Activated naive CD4-positive, alpha-beta T cell treated with anti-CD3 and anti-CD28 coated beads, Interleukin-2, amount 50 U/mL, for 72 hours (primary cell): Measurements from ENCODE around the gene CDK14. TPM values are rescaled to one million over a fixed set of nuclear protein-coding genes. Genes with fewer than 3 reads are reported as not detected.

Experiments
- ATAC-seq, 2 donors: fragments of 150-1000 bp; cut with Tn5 transposase; 2 replicates each; pipeline ENCODE4 v1.10.0; 2021; ENCODE audit warnings: mild to moderate bottlenecking in 2 of 2, moderate library complexity in 2 of 2
- DNase-seq, 2 donors: peaks; one replicate each; pipeline ENCODE4 v3.0.0; 2021 to 2022; ENCODE audit warnings: low spot score in 2 of 2
- H3K27ac Mint-ChIP-seq, 2 donors: one replicate each; pipeline ENCODE4 v1.8.0; 2022; ENCODE audit warnings: mild to moderate bottlenecking in 2 of 2, mixed read lengths in 2 of 2
- H3K36me3 Mint-ChIP-seq, 2 donors: one replicate each; pipeline ENCODE4 v1.8.0; 2022; ENCODE audit warnings: mixed read lengths in 2 of 2
- H3K9me3 Mint-ChIP-seq, 2 donors: one replicate each; pipeline ENCODE4 v1.8.0; 2022; ENCODE audit warnings: mixed read lengths in 2 of 2
- total RNA-seq, 2 donors: library from RNA; stranded (reverse); gene quantifications; one replicate each; pipeline ENCODE4 v1.2.3, GENCODE V29; 2022

The CDK14 gene
- total RNA-seq, 2 donors from 2014 or later, result 0.05 to 0.80 TPM

GRCh38 chr7:90657481-90657880 lies 61.4 kb downstream of the CDK14 start:
- H3K36me3 Mint-ChIP-seq, result no peaks in the 10 kb centered on the region
- H3K27ac Mint-ChIP-seq, result no peak overlapping the region
- DNase-seq (no peak), ATAC-seq (no peak)
- peaks cover 0 to 4% of the 10 kb centered on the region in 2 donors for H3K9me3 Mint-ChIP-seq

- Mint-ChIP-seq H3K27ac (no peak overlapping the region), H3K9me3 (peaks cover 0 to 4% of the 10 kb centered on the region in 2 donors), H3K36me3 (no peaks in the 10 kb centered on the region)
- no peak for ATAC-seq
- DNase-seq, result no peak
These were observed 64.0 kb downstream of the CDK14 start for GRCh38 chr7:90660100-90660499.

GRCh38 chr7:90660819-90661218 lies 64.7 kb downstream of the CDK14 start:
- peaks cover 0 to 4% of the 10 kb centered on the region in 2 donors for H3K9me3 Mint-ChIP-seq
- no peaks in the 10 kb centered on the region for H3K36me3 Mint-ChIP-seq
- DNase-seq (no peak), ATAC-seq (no peak)
- no peak overlapping the region for H3K27ac Mint-ChIP-seq

GRCh38 chr7:90661290-90662151 lies 65.4 kb downstream of the CDK14 start:
- ATAC-seq, result no peak
- H3K36me3 Mint-ChIP-seq, result no peaks in the 10 kb centered on the region
- peaks cover 0 to 4% of the 10 kb centered on the region in 2 donors for H3K9me3 Mint-ChIP-seq

GRCh38 chr7:90663176-90663575 lies 67.1 kb downstream of the CDK14 start:
- H3K27ac Mint-ChIP-seq, result no peak overlapping the region
- ATAC-seq (no peak), DNase-seq (no peak)
- no peaks in the 10 kb centered on the region for H3K36me3 Mint-ChIP-seq
- H3K9me3 Mint-ChIP-seq, result no peaks in the 10 kb centered on the region

More at GRCh38 chr7:90661290-90662151, 65.4 kb downstream of the CDK14 start:
- no peak overlapping the region for H3K27ac Mint-ChIP-seq
- no peak for DNase-seq

- no peak overlapping the region for H3K27ac Mint-ChIP-seq
- DNase-seq (no peak), ATAC-seq (no peak)
- no peaks in the 10 kb centered on the region for H3K36me3 Mint-ChIP-seq
- no peaks in the 10 kb centered on the region for H3K9me3 Mint-ChIP-seq
These were observed 70.1 kb downstream of the CDK14 start for GRCh38 chr7:90666186-90666585.

- H3K27ac Mint-ChIP-seq, result no peak overlapping the region
- ATAC-seq, result no peak
- H3K9me3 Mint-ChIP-seq, result no peaks in the 10 kb centered on the region
- no peaks in the 10 kb centered on the region for H3K36me3 Mint-ChIP-seq
- DNase-seq, result no peak
These were observed 72.9 kb downstream of the CDK14 start for GRCh38 chr7:90668992-90669391.

GRCh38 chr7:90669492-90669891 lies 73.4 kb downstream of the CDK14 start:
- H3K36me3 Mint-ChIP-seq, result no peaks in the 10 kb centered on the region
- no peak for ATAC-seq
- H3K27ac Mint-ChIP-seq, result no peak overlapping the region
- H3K9me3 Mint-ChIP-seq, result no peaks in the 10 kb centered on the region
- no peak for DNase-seq

GRCh38 chr7:90671571-90671970 lies 75.5 kb downstream of the CDK14 start:
- H3K36me3 Mint-ChIP-seq, result no peaks in the 10 kb centered on the region
- peaks cover 0 to 5% of the 10 kb centered on the region in 2 donors for H3K9me3 Mint-ChIP-seq
- no peak for ATAC-seq
- no peak overlapping the region for H3K27ac Mint-ChIP-seq
- no peak for DNase-seq

- no peak for ATAC-seq
- Mint-ChIP-seq H3K27ac (no peak overlapping the region), H3K36me3 (no peaks in the 10 kb centered on the region), H3K9me3 (peaks cover 0 to 5% of the 10 kb centered on the region in 2 donors)
- DNase-seq, result no peak
These were observed 76.1 kb downstream of the CDK14 start for GRCh38 chr7:90672210-90672609.

GRCh38 chr7:90674625-90675024 lies 78.5 kb downstream of the CDK14 start:
- ATAC-seq, result no peak
- H3K27ac Mint-ChIP-seq, result no peak overlapping the region
- H3K9me3 Mint-ChIP-seq, result peaks cover 0 to 5% of the 10 kb centered on the region in 2 donors
- no peaks in the 10 kb centered on the region for H3K36me3 Mint-ChIP-seq
- no peak for DNase-seq

GRCh38 chr7:90675982-90676381 lies 79.9 kb downstream of the CDK14 start:
- ATAC-seq, result no peak
- no peaks in the 10 kb centered on the region for H3K36me3 Mint-ChIP-seq

GRCh38 chr7:90677486-90678404 lies 81.6 kb downstream of the CDK14 start:
- no peak overlapping the region for H3K27ac Mint-ChIP-seq
- no peaks in the 10 kb centered on the region for H3K36me3 Mint-ChIP-seq
- peaks cover 0 to 5% of the 10 kb centered on the region in 2 donors for H3K9me3 Mint-ChIP-seq
- no peak for DNase-seq
- ATAC-seq, result no peak

More at GRCh38 chr7:90675982-90676381, 79.9 kb downstream of the CDK14 start:
- Mint-ChIP-seq H3K9me3 (peaks cover 0 to 5% of the 10 kb centered on the region in 2 donors), H3K27ac (no peak overlapping the region)
- DNase-seq, result no peak

GRCh38 chr7:90678986-90679385 lies 82.9 kb downstream of the CDK14 start:
- DNase-seq, result no peak
- H3K9me3 Mint-ChIP-seq, result peaks cover 0 to 5% of the 10 kb centered on the region in 2 donors
- no peak for ATAC-seq
- H3K36me3 Mint-ChIP-seq, result no peaks in the 10 kb centered on the region
- H3K27ac Mint-ChIP-seq, result no peak overlapping the region

GRCh38 chr7:90680484-90680883 lies 84.4 kb downstream of the CDK14 start:
- H3K36me3 Mint-ChIP-seq, result no peaks in the 10 kb centered on the region
- H3K27ac Mint-ChIP-seq, result no peak overlapping the region
- ATAC-seq, result no peak
- H3K9me3 Mint-ChIP-seq, result peaks cover 0 to 5% of the 10 kb centered on the region in 2 donors
- DNase-seq, result no peak

GRCh38 chr7:90681336-90682022 lies 85.4 kb downstream of the CDK14 start:
- Mint-ChIP-seq H3K9me3 (no peaks in the 10 kb centered on the region), H3K36me3 (no peaks in the 10 kb centered on the region), H3K27ac (no peak overlapping the region)
- DNase-seq, result no peak
- no peak for ATAC-seq

GRCh38 chr7:90686146-90686545 lies 90.0 kb downstream of the CDK14 start:
- no peaks in the 10 kb centered on the region for H3K9me3 Mint-ChIP-seq
- ATAC-seq, result no peak
- no peak for DNase-seq
- no peak overlapping the region for H3K27ac Mint-ChIP-seq
- no peaks in the 10 kb centered on the region for H3K36me3 Mint-ChIP-seq
